Heart left ventricle (tissue), 13 donors: ENCODE results near the gene LMBRD1.

Source experiments
- POLR2A ChIP-seq, 2 donors: fragments of 450-650 bp; IDR thresholded peaks; one replicate each; pipeline ENCODE4 v1.6.1; 2017; ENCODE audit warnings: antibody characterized with exemption in 2 of 2, mild to moderate bottlenecking in 2 of 2, moderate library complexity in 2 of 2
- TF ChIP-seq, protein P1 (sequence below), 12 donors: fragments of 200-600 bp; sonication (generic) in 4 of 12; IDR thresholded peaks; one replicate each; pipeline versions ENCODE4 v1.5.0 to v1.8.0; 2018 to 2022; ENCODE audit warnings: antibody characterized with exemption in 12 of 12, mild to moderate bottlenecking in 5 of 12
- donor health status: ischemic (EF 13 %, LVEDD 7.1; RV severe dilation, severe dysfunction).
- donor health status: DM: no; HTN: yes; CAD: no.
- donor health status: DM: no; HTN: no; CAD: no.
- donor health status: ischemic (EF 25% LVEDD 6.9; RV normal size, moderate dysfunction).
- donor health status: ischemic (EF 25% LVEDD 5.7; RV mildly dilated, moderate dysfunction).
- donor health status: ischemic (EF 35%, LVEDD 5.7; RV mildly dilated, moderate dysfunction).
- donor health status: nonischemic (EF 11% LVEDD 7.7; RV severe dilation, severe dysfunction).
- donor health status: DM: yes; HTN: yes; CAD: no.
- donor health status: PGD.
- donor health status: ischemic (EF 29% LVEDD 5.4; RV normal size, mild dysfunction).
- donor health status: nonischemic (EF 23%, LVEDD 6.1; RV moderate dilation, normal function).

DNA sequence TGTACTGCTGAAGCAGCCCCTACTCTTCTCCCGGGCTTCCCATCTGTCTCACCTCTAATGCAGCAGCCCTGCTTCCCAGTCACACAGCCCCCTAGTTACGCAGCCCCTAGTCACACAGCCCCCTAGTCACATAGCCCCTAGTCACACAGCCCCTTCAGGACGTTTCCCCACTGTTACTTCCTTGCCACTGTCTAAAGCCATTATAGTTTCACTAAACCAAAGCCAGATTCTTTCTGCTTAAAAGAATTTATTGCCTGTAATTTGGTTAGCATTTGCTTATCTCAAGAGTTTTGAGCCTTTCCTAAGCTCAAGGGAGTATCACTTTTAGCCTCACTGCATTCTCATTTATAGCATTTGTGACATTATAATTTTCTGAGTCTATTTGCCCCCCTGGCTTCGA, 127.9 kb downstream of the LMBRD1 start:
- TF ChIP-seq, protein P1, sequence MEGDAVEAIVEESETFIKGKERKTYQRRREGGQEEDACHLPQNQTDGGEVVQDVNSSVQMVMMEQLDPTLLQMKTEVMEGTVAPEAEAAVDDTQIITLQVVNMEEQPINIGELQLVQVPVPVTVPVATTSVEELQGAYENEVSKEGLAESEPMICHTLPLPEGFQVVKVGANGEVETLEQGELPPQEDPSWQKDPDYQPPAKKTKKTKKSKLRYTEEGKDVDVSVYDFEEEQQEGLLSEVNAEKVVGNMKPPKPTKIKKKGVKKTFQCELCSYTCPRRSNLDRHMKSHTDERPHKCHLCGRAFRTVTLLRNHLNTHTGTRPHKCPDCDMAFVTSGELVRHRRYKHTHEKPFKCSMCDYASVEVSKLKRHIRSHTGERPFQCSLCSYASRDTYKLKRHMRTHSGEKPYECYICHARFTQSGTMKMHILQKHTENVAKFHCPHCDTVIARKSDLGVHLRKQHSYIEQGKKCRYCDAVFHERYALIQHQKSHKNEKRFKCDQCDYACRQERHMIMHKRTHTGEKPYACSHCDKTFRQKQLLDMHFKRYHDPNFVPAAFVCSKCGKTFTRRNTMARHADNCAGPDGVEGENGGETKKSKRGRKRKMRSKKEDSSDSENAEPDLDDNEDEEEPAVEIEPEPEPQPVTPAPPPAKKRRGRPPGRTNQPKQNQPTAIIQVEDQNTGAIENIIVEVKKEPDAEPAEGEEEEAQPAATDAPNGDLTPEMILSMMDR (IDR thresholded peaks at IDR 0.05), result no peak
- no peak for TF ChIP-seq POLR2A (IDR thresholded peaks at IDR 0.05)
